HG02610 (cell line): ENCODE results near the gene C10orf143.
"Not testable (repeated sequence)": the region's sequence is repeated elsewhere in the genome, so short reads cannot be mapped to it uniquely, and the experiment has no call there.

Source experiments
- ATAC-seq: cut with Tn5 transposase; IDR thresholded peaks from one replicate; pipeline ENCODE4 v1.9.1; 2021; ENCODE audit warnings: mild to moderate bottlenecking, moderate library complexity; ENCODE audit not compliant: unreplicated experiment

C10orf143 gene

DNA sequence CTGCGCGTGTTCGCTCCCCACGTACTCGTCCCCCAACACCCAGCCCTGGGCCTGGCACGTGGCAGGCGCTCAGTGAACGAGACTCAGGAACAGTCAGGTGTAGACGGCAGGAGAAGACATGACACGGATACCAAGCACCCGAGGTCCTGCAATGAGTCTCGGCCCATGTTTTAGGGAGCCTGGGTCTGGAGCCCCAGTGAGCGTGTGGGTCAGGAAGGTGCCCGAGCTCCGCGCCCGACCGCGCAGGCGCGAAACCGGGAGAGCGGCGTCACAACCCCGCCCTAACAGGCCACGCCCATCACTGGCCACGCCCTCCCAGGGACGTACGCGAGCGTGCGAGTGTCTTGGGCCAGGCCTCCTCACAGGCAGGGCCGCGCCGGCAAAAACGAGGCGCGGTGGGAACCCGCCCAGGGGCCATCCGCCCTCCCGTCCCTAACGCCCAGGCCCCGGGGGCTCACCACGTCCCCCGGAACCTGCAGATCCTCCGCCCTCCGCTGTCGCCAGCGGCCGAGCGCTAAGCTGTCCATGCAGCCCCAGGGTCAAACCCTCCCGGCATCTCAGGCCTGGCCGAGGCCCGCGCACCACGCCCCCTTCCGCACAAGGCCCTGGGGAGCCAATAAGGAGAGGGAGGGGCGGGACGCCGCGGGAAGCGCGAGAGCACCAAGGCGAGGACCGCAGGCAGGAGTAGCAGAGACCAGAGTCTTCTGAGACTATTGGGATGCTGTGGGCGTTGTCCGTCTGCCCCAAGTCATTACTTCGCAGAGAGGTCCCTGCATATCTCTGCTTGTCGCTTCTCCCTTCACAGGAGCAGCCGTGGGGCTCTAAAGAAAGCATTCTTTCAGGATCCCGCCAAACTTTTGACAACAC lies at the start of gene C10orf143:
Gene C10orf143 (minus strand): TSS at position 585 of the 867 bp plus-strand sequence. CDS start 58 bp downstream, at position 527.
- ATAC-seq = peak; percentile 80

DNA sequence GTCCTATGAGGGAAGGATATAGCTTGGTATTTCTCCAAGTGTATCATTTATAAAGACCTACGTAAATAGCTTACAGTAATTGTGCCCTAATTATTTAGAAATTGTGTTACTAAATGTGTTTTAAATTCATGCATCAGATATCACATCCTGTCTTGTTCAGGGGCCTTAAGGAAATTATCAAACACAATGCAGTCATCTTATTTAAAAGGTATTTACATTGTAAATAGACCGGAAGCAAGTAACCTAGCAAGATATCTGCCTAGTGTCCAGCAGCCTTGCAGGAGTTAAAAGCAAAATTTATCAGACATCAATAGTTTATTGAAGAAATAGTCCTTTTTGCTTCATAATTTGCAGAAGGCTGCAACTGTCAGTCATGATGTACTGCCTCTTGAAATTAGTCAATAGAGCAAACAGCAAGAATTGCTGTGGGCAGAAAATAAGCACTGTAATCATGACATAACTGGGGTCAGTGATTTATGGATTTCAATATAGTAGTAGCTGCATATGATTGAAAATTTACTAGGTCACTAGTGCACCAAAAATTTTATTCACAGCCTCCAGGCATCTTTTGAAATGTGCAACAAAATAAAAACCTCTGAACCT lies 48.7 kb upstream of the C10orf143 start:
- no peak for ATAC-seq

DNA sequence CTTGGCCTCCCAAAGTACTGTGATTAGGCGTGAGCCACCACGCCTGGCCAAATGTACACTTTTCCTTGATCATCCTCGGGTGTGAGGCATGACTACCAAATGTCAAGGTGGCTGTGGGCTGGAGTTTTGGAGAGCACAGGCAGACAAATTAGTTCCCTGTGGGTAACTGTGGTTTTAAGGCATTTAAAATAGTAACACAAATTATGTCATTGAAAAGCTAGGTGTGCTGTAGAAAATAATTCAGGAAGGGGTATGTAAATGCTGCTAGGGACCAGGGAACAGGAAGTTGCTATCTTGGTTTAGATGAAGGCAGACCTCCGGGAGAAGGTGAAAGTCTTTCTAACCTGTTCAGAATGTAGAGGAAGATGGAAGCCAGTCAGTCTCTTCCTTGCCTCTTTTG lies 35.4 kb upstream of the C10orf143 start:
- no peak for ATAC-seq

DNA sequence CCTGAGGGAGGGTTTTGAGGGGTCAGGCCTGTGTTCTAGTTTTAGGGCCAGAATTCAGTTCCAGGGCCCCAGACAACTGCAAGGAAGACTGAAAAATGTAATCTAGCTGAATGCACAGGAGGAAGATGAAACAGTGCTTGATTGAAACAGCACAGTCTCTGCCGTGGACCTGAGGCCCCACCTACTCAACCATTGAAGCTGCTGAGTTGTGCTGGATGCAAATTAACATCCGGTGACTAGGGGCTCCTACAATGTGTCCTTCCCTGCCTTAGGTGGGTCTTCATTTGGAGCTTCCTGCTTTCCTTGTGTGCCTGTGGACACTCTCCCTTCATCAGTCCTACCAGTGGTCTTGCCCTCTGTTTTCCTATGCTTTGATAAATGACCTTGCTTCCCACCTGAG lies 31.2 kb upstream of the C10orf143 start:
- peak; percentile 83 for ATAC-seq

DNA sequence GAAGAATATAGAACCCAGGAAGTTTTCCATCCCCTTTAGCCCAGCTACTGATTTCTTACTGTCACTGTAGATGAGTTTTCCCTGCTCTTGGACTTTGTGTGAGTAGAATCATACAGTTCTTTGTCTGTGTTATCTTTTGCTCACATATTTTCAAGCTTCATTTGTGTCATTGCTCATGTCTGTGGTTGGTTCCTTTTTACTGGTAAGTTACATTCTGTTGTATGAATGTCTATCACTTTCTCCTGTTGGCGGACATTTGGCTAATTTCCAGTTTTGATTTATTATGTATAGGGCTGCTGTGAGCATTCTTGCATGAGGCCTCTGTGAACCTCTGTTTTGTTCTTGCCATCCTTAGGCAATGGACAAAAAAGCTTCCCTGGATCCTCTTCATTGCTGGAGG lies 30.8 kb upstream of the C10orf143 start:
- ATAC-seq = peak; percentile 22

DNA sequence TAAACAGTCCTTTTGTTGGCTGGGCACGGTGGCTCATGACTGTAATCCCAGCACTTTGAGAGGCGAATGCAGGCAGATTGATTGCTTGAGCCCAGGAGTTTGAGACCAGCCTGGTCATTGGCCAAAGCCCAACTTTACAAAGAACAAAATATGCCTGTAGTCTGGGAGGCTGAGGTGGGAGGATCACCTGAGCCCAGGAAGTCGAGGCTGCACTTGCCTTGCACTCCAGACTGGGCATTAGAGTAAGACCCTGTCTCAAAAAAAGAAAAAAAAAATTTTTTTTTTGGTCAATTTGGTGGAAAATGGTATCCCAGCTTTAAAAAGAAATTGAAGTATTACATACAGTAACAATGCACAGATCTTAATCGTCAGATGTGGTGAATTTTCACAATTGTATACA lies 30.4 kb upstream of the C10orf143 start:
- ATAC-seq = no peak

DNA sequence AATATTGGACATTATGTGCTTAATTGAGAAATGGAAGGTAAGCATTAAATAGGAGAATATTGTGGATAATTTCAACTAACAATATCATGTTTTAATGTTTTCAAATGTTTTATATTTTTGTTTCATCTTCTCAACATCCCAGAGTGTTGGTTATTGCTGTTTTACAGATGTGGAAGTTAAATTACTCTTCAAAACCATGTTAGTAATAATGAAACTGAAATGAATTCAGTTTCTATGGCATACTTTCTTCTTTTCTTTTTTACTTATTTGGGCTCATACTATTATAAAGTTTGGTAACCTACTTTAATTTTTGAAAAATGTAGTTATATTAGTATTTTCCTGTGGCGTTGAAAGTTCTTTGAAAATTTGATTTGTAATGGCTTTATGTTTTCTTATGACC lies 29.8 kb upstream of the C10orf143 start:
- no peak for ATAC-seq

DNA sequence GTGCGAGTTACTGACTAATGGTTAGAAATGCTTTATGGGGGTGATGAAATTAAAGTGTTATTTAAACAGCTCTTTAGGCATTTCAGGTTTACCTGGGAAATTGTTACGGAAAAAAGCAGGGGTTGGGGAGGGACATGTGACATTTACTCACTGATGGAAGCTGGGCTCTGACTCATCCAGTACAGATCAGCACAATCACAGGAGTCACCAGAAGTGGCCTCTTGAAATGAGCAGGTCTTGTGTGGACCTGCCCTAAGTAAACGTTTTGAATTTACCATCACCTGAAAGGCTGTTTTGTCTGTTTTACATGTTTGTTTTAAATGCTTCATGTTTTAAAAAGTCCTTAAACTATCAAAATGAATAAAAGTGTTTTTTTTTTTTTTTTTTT lies 27.8 kb upstream of the C10orf143 start:
- no peak for ATAC-seq

DNA sequence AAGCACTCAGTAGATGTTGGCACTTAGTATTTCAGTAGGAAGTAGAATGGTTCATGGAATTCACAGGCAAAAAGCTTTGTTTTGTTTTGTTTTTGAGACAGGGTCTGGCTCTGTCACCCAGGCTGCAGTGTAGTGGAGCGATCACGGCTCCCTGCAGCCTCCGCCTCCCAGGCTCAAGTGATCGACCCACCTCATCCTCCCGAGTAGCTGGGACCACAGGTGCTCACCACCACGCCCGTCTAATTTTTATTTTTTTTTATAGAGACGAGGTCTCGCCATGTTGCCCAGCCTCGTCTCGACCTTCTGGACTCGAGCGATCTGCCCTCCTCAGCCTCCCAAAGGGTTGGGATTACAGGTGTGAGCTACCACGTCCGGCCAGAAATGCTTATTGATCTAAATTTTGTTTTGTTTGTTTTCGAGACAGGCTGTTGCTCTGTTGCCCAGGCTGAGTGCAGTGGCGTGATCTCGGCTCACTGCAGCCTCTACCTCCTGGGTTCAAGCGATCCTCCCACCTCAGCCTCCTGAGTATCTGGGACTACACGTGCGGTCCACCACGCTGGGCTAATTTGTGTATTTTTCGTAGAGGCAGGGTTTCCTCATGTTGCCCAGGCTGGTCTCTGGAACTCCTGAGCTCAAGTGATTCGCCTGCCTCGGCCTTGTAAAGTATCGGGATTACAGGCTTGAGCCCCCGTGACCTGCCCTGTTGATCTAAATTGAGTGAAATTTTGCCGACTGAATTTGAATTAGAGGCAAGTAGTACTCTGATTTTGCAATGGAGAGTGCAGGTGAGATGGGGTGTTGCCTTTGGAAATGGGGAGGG lies 27.2 kb upstream of the C10orf143 start:
- no peak for ATAC-seq

DNA sequence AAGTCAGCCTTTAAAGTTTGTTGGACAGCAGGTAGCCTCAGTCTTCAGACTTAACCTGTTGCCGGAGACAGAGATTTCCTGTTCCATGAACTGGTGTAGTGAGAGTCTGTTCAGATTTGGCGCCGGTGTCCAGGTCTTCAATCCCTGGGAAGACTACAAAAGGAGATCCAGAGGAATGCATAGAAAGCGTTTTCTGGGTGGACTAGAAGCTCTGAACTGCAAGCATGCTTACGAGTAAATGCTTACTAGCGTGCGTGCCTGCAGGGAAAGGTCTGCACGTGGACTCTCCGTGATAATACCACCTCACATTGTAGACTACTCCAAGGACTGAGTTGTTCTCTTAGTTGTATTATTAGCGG lies 26.4 kb upstream of the C10orf143 start:
- no peak for ATAC-seq

DNA sequence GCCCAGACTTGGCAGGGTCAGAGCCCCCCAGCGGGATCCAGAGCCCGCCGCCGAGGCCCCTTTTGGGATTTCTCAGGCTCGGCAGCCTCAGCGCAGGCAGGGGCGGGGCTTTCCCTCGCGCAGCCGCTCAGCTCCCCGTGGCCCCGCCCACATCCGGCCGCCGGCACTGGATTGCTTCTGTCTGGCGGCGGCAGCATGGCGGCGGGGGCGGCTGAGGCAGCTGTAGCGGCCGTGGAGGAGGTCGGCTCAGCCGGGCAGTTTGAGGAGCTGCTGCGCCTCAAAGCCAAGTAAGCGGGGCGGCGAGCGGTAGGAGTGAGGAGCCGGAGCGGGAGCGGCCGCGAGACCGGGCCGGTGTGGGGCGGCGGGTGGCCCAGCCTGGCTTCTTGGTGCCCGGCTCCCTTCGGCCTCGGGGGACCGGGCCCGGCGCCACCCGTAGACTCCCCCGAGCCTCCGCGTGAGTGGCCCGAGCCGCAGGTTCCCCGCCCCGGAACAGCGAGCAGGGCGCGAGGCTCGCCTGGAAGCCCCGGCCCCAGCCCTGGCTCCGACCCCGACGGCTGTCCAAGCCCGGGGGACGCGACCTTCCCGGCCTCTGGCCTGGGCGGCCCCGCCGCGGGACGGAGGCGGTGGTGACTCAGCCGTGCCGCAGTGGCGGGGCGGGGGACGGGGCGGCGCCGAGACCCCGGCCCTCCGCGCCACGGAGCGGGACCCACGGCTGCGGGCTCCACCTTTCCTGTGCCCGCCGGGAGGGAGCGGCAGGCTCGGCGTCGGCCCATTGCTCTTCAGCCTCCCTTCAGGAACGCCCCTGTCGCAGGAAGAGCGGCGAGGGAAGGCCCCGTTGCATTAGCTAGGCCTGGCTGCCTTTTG lies 25.8 kb upstream of the C10orf143 start, which contains the start of gene GLRX3:
Gene GLRX3 (plus strand): TSS at position 166 of the 864 bp plus-strand sequence. CDS start 30 bp downstream, at position 196.
- ATAC-seq = peak; percentile 81

DNA sequence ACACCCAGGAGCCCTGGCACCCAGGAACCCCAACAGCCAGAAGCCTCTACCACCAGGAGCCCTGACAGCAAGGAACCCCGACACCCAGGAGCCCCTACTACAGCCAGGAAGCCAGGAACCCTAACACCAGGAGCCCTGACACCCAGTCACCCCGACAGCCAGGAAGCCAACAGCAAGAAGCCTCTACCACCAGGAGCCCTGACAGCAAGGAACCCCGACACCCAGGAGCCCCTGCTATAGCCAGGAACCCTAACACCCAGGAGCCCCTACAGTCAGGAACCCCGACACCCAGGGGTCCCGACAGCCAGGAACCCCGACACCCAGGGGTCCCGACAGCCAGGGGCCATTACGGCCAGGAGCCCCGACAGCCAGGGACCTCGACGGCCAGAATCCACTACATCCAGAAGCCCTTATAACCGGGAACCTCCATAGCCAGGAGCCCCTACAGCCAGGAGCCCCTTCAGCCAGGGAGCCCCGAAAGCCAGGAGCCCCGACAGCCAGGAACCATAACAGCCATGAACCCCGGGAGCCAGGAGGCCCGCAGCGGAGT lies 25.1 kb upstream of the C10orf143 start:
- no peak for ATAC-seq

DNA sequence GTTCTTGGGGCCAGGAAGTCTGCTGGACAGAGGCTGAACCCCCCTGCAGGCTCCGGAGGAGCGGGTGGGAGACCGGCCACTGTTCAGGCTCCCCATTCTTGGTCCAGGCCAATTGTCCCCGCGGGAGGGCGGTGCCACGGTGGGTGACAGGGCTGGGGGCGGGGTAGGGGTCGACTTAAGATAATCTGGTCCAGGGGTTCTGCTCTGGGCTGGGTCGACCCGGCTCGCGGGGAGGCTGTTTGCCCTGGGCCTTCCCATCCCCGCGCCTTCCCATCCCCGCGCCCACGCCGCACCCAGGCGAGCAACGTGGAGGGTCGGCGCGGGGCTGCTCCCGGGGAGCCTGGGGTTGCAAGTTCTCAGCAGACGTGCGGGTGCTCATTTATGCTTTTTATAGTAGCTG lies 18.3 kb upstream of the C10orf143 start:
- no peak for ATAC-seq

DNA sequence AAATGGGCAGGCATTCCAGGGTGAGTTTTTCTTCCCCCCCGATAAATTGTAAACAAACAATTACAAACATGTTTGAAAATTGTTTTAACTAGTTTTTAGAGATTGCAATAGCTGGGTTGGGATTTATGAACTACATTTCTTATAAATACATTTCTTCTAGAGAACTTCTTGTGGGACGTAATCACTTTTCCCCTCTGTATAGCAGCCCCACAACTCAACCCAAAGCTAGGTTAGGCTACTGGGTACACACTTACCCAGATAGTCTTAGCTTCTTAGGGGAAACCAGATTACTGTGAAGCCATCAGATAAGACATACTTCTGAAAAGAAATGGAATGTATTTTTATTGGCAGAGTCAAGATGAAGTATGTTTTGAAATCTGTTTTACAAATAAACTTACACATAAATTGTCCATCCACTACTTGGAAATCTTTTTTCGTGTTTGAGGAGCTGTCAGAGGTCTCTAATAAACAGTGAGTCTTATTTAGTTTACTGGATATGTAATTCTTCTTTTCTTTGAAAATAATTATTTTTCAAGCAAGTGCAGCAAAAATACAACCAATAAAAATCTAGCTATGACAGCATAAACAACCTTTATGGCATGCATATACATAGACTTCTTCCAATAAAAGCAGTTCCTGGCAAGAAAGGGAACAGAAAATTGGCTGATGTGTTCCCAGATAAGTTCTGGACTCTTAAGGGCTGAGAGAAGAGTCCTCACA lies 17.6 kb upstream of the C10orf143 start:
- ATAC-seq = no peak

DNA sequence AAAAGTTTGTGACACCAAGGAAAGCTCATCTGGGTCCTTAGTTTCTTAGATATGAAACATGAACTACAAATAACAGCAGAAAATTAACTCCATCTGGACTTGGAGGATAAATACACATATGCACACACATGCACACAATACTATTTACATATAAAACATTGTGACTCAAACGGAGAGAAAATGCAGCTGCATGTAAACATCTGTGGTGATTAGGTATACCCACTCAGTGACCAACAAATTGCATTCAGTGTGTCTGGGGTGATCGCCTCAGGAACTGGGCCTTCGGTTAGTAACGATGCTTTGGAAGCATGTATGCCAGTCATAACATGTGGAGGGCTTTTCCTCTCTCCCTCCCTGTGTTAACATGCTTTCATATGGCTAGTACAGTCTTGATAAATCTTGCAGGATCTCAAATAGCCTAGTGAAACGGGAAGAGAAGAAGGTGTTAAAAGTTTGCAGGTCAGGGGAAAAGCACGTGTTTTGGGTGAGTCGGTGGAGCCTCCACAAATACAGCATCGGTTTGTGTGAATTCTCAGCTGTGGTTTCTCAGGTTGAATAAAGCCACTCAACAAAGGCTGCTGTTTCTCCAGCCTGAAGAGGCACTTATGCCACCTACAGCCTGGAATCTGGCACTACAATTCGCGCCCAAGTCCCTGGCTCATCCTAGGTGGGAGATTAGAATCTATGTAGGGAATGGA lies 16.9 kb upstream of the C10orf143 start:
- ATAC-seq = peak; percentile 92

DNA sequence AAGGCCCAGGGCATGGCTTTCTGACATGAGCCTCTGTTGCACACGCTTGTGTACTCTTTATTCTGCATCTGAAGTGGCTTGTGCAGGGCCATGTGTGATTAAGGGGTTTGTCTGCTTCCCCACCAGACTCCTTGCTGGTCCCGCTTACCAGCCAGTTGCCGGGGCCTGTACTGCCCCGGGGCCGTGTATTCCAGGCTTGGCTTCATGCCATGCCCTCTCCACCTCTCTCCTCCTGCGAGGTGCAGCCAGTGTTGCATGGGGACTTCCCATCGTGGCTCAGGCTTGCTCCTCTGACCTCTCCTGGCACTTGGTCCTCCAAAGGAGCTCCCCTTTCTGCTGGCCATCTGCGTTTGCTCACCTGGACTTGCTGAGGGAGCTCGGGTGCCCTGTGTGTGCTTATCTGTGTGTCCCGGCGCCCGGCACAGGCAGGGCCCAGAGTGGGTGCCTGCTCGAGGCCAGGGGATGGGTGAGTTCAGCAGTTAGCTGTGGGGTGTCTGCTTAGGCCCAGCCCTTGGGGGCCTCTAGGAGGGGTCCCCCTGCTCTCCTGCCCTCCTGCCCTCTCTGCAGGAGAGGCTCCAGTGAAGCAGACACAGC lies 11.0 kb upstream of the C10orf143 start:
- ATAC-seq = no peak

DNA sequence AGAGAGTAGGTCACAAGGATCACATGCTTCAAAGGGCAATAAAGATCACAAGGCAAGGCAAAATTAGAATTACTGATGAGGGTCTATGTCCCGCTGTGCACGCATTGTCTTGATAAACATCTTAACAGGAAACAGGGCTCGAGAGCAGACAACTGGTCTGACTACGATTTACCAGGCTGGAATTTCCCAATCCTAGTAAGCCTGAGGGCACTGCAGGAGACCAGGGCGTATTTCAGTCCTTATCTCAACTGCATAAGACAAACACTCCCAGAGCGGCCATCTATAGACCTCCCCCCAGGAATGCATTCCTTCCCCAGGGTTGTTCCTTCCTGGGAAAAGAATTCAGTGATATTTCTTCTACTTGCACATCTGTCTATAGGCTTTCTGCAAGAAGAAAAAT lies 6.9 kb upstream of the C10orf143 start:
- ATAC-seq = not testable (repeated sequence)

DNA sequence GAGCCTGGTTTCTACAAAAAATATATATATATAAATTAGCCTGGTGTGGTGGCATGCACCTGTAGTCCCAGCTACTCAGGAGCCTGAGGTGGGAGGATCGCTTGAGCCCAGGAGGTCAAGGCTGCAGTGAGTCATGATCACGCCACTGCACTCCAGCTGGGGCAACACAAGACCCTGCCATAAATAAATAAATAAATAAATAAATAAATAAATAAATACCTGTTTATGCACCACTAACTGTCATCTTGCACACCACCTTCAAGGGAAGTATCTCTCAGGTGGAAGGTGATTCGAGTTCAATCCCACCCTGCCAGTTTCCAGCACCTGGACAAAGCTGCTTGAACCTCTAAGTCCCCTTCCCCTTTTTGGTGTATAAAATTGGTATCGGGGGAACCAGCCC lies 6.3 kb upstream of the C10orf143 start:
- ATAC-seq = not testable (repeated sequence)

DNA sequence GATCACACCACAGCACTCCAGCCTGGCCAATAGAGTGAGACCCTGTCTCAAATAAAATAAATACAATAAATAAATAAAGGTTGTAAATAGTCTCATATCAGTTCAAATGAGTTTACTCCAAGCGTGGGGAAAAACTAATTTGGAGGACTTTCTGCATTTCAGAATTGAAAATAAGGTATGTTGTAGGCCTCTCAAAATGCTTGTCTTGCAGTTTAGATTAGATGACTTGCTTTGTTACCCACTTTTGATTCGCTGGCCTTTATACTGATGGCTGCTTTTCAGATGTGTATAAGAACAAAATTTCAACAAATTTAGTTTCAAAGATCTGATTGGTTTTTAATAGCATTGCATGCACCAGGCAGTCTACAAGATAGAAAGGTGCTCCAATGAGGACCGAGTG lies 2.2 kb upstream of the C10orf143 start:
- ATAC-seq = no peak
